HG03108 (cell line): ENCODE data around the gene PDCD4.
"Not testable (repeated sequence)": the region's sequence is repeated elsewhere in the genome, so short reads cannot be mapped to it uniquely, and the experiment has no call there.

Experiments
- ATAC-seq: cut with Tn5 transposase; IDR thresholded peaks from one replicate; pipeline ENCODE4 v1.9.1; 2021; ENCODE audit warnings: moderate library complexity; ENCODE audit not compliant: unreplicated experiment

Gene PDCD4

GRCh38 chr10:110880012-110880411, 8.3 kb downstream of the PDCD4 start:
- no peak for ATAC-seq

GRCh38 chr10:110881247-110881646, 9.5 kb downstream of the PDCD4 start:
- no peak for ATAC-seq

DNA sequence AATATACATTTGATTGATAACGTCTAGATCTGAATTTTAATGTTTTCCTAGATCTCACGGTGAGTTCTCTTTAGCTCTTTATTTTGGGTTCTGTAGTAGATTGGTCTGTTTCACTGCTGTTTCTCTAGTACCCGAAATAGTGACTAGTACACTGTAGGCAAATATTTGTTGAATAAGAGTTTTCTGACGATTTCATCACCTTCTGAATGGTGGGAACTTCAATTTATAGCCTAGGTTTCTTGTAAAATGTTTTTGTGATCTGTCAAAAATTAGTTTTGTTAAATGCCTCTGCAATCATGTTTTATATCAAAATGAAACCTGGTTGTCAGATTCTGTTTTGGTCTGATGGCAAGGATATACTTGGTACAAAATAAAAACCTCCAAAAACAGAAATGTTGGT, 10.2 kb downstream of the PDCD4 start:
- no peak for ATAC-seq

- ATAC-seq: no peak
These were observed 12.2 kb downstream of the PDCD4 start for GRCh38 chr10:110883924-110884323.

DNA sequence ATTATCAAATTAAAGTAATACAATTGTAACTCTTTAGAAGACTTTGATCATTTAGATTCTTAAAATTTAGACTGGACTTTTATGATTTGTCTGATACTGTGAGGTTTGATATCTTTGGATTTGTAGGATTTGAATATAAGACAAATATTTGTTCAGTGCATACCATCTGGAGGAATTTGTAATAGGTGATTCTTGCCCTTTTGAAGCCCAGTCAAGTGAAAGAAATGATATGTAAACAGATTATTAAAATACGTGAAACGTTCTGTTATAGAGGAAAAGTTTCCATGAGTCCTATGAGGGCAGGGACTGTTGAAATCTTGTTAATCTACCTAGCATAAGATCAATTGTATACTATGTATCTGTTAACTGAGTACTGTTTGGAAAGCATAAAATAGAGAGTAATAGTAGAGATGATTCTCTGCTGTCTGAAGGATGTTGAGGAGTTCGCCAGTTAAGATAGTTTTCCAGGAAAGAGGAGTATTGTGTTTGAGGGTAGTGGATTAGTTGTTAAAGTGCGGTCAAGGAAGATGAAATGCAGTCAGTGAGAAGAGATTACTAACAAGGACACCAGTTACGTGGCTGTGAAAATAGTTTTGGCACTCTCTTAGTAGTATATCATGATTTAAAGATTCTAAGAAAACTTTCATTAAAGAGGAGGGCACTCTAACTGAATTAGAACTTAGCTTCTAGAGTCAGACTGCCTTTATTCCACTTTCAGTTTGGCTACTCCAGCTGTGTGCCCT, 14.4 kb downstream of the PDCD4 start:
- ATAC-seq: no peak

GRCh38 chr10:110887560-110887959, 15.8 kb downstream of the PDCD4 start:
- no peak for ATAC-seq

DNA sequence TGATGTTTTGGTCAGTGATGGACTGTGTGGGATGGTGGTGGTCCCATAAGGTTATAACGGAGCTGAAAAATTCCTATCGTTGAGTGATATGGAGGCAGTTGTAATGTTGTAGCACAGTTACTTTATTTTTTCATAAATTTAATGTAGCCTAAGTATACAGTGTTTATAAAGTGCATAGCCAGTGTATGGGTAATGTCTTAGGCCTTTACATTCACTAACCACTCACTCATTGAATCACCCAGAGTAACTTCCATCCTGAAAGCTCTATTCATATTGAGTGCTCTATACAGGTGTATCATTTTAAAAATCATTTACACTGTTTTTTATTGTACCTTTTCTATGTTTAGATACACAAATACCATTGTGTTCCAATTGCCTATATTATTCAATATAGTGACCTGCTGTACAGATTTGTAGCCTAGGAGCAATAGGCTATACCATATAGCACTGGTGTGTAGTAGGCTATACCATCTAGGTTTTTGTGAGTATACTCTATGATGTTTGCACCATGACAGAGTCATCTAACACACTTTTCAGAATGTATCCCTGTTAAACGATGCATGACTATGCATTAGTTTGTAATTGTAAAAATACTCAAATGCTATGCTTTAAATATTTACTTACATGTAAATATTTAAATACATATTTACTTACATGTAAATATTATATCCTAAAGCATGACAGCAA, 21.0 kb downstream of the PDCD4 start:
- no peak for ATAC-seq

GRCh38 chr10:110893559-110894179, 21.9 kb downstream of the PDCD4 start:
- no peak for ATAC-seq

- no peak for ATAC-seq
These were observed 25.5 kb downstream of the PDCD4 start for GRCh38 chr10:110897184-110897583.

DNA sequence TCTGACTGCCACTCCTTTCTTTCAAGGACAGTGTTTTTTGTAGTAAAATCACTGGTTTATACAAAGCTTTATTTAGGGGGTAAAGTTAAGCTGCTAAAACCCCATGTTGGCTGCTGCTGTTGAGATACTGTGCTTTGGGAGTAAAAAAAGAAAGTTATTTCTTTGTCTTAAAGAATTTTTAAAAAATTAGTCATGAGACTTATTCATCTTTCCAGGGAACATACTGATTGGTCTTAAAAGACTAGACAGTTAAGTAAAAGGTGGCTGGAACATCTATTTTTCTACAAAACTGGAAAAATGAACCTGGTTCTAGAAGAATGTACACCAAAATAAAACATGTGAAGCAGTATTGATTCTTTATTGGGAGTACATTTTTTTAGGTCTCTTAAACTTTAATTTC, 26.7 kb downstream of the PDCD4 start:
- no peak for ATAC-seq

GRCh38 chr10:110900983-110901382, 29.3 kb downstream of the PDCD4 start:
- no peak for ATAC-seq

DNA sequence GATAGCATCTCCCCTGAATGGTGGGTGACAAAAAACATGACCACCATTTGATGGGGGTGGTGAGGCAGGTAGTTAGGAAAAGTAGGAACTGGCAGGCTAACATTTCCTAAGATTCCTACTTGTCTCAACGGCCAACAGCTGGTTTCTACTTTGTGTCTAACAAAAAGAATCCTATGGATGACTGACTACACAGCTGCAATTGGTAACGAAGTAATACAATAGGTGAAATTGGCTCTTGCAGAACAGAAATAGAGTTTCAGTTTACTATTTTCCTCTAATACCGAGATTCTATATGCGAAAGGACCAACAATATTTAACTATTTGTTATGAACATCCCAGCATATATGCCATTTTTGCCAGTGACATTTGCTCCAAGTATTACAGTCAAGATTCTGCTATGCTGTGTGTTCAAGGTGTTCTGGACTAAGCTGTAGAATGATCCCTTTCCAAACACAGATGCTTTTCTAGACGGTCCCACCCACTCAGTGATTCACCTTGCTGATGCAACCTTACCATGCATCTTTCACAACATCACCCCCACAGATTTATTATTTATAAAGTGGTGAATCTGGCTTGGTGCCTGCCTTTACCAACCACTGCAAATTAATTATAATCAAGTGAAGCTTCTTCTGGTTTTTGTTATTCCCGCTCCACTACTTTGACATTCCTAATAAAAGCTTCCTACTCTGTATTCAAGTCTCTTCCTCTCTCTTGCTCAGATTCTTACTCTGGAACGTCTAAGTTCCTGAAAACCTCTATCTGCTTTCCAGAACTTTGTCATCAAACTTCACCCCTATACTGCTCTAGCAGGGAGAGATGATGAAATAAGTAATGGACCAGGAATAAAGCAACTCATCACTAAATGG, 30.5 kb downstream of the PDCD4 start:
- ATAC-seq: no peak

- ATAC-seq: no peak
These were observed 31.9 kb downstream of the PDCD4 start for GRCh38 chr10:110903280-110904278.

- ATAC-seq: no peak
These were observed 38.4 kb downstream of the PDCD4 start for GRCh38 chr10:110910138-110910537.

DNA sequence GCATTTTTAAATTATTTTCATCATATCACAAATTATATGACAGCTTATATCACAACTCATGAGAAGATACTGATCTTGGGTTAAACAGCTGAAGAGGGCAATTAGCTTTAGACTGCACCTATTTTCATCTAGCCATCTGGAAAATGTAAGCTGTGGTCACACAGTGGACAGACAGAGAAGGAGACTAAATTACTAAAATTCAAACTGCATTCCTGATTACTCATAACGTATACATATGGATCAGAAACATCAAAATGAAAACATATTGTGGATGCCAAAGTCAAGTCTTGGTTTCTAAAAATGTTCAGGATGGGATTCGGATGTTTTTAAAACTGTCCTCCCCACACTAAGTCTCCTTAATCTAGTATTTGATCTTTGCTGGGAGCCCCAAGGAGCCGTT, 40.6 kb downstream of the PDCD4 start:
- no peak for ATAC-seq

- ATAC-seq: no peak
These were observed 42.7 kb downstream of the PDCD4 start for GRCh38 chr10:110914431-110914830.

- no peak for ATAC-seq
These were observed 43.3 kb downstream of the PDCD4 start for GRCh38 chr10:110915035-110915434.

DNA sequence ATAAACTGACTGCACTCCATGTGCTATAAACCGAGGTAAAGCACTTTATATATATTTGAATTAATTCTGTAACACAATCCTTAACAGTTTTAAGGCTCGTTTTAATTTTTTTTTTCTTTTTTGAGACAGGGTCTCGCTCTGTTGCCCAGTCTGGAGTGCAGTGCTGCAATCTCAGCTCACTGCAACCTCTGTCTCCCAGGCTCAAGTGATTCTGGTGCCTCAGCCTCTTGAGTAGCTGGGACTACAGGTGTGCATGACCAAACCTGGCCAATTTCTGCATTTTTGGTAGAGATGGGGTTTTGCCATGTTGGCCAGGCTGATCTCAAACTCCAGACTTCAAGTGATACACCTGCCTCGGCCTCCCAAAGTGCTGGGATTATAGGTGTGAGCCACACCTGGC, 43.9 kb downstream of the PDCD4 start:
- ATAC-seq: not testable (repeated sequence)

GRCh38 chr10:110916554-110917346, 45.0 kb downstream of the PDCD4 start:
- ATAC-seq: no peak
